Memory B cell (primary cell): ENCODE data around the gene ZBTB38.

Experiments used
- ATAC-seq: fragments of 150-1000 bp; cut with Tn5 transposase; 2 replicates; pipeline ENCODE4 v1.10.0; 2021; ENCODE audit warnings: low read depth, mild to moderate bottlenecking, moderate library complexity
- DNase-seq, 2 donors: peaks; one replicate each; pipeline ENCODE4 v3.0.0; 2022; ENCODE audit warnings: low spot score in 2 of 2
- H3K27ac Mint-ChIP-seq: one replicate; pipeline ENCODE4 v1.8.0; 2022; ENCODE audit warnings: mild to moderate bottlenecking, moderate library complexity, mixed read lengths
- H3K27me3 Mint-ChIP-seq: one replicate; pipeline ENCODE4 v1.8.0; 2022; ENCODE audit warnings: mixed read lengths
- H3K36me3 Mint-ChIP-seq: one replicate; pipeline ENCODE4 v1.8.0; 2022; ENCODE audit warnings: mild to moderate bottlenecking, mixed read lengths
- H3K4me1 Mint-ChIP-seq: one replicate; pipeline ENCODE4 v1.8.0; 2022; ENCODE audit warnings: mixed read lengths
- H3K4me3 Mint-ChIP-seq: one replicate; pipeline ENCODE4 v1.8.0; 2022; ENCODE audit warnings: mild to moderate bottlenecking, moderate library complexity, mixed read lengths
- H3K9me3 Mint-ChIP-seq: one replicate; pipeline ENCODE4 v1.8.0; 2022; ENCODE audit warnings: mixed read lengths

The ZBTB38 gene, protein sequence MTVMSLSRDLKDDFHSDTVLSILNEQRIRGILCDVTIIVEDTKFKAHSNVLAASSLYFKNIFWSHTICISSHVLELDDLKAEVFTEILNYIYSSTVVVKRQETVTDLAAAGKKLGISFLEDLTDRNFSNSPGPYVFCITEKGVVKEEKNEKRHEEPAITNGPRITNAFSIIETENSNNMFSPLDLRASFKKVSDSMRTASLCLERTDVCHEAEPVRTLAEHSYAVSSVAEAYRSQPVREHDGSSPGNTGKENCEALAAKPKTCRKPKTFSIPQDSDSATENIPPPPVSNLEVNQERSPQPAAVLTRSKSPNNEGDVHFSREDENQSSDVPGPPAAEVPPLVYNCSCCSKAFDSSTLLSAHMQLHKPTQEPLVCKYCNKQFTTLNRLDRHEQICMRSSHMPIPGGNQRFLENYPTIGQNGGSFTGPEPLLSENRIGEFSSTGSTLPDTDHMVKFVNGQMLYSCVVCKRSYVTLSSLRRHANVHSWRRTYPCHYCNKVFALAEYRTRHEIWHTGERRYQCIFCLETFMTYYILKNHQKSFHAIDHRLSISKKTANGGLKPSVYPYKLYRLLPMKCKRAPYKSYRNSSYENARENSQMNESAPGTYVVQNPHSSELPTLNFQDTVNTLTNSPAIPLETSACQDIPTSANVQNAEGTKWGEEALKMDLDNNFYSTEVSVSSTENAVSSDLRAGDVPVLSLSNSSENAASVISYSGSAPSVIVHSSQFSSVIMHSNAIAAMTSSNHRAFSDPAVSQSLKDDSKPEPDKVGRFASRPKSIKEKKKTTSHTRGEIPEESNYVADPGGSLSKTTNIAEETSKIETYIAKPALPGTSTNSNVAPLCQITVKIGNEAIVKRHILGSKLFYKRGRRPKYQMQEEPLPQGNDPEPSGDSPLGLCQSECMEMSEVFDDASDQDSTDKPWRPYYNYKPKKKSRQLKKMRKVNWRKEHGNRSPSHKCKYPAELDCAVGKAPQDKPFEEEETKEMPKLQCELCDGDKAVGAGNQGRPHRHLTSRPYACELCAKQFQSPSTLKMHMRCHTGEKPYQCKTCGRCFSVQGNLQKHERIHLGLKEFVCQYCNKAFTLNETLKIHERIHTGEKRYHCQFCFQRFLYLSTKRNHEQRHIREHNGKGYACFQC (N-terminal part only)

DNA sequence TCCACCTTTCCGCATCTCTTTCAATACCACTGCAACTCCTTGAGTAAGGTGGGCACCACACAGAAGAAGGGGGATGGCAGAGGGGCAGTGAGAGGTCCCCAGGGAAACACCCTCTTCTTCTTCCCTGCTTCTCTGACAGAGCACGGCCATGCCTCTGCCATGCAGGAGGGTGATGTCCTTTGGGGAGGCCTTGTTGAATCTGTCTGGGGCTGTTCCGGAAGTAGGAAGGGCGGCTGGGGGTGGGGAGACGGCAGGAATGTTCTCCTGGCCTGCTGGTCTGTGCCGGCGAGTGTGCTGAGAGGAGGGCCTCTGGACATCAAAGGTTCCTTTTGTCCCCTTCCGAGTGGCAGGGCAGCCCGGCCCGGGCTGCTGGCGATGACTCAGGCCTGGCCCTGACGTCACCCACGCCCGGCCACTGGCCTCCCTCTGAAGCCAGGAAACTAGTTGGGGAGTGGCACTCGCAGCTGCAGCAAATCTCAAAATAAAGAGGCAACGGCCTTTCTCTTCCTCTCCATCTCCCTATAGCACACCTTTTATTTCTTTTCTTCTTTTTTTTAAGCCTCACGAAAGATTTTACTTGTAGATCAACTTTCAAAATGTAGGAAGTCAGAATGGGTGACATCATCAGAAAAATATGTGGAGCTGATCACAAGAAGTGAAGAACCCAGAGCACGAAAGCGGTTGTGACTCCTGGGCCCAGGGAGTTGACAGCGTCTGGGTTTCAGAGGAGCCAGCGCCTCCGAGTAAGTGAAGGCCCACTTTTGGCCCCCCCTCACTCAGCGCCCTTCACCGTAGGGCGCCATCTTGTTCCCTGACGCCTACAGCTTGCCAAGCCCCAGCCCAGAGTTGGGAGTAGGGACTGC is at the start of gene ZBTB38:
TSS of gene ZBTB38 (plus strand) at position 443 of the 863 bp plus-strand sequence. CDS start 73,885 bp downstream, outside the sequence.
- peak within 1 kb of the TSS; percentile 54 for H3K4me3 Mint-ChIP-seq
- peak within 1 kb of the TSS; percentile 85 for H3K27ac Mint-ChIP-seq
- DNase-seq: no peak

DNA sequence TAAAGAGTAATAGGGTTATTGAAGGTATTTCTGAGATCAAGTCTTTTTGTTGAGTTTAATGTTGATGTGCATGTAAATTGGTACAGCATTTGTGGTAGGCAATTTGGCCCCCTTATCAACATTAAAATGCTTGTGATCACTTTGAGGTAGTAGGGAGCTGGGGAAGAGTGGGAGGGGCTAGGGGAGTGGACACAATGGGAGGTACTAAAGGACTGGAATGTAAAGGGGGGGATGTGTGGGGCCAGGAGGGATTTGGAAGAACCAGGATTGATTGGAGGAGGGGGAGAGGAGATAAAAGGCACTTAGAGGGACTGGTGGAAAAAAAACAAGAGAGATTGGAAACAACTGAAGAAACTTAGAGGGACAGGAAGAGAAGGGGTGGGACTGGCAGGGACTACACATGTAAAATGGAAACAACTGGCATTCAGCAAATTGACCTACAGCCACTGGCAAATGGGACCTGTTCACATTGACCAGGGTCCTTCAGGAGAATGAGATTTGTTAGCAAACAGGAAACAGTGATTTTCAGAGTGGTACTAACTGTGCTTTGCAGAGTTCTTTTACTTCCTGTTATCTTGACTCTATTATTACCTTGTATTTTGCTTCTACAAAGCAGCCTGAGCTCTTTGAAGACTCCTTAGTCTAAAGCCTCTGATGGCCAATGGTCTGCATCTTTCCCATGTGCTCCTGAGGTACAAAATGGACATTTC is 47.8 kb upstream of the ZBTB38 start:
- H3K4me3 Mint-ChIP-seq: peak overlapping the region; percentile 27
- DNase-seq: no peak

More for the DNA sequence above, at the start of gene ZBTB38:
- no peaks in the 10 kb centered on the region for H3K27me3 Mint-ChIP-seq
- H3K4me1 Mint-ChIP-seq: peaks cover 13% of the 10 kb centered on the region
- H3K36me3 Mint-ChIP-seq: peaks cover 2% of the 10 kb centered on the region
- no peak for ATAC-seq
- no peaks in the 10 kb centered on the region for H3K9me3 Mint-ChIP-seq

DNA sequence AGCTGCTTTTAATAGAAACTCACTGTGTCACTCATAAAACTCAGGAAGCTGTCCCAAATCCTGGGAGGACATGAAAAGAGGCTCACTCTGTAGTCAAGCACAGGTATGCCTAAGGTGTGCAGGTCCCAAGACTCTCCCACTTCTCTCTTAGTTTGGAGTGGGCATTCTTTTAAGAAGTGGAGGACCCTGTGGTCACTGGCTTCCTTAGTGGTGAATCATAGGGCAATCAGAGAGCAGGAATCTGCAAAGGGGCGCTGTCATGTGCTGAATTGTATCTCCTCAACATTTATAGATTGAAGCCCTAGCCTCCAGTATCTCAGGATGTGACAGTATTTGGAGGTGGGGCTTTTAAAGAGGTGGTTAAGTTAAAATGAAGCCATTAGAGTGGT is 47.2 kb upstream of the ZBTB38 start:
- Mint-ChIP-seq H3K9me3 (no peaks in the 10 kb centered on the region), H3K4me3 (no peak overlapping the region), H3K27me3 (no peaks in the 10 kb centered on the region), H3K4me1 (peaks cover 8% of the 10 kb centered on the region), H3K27ac (no peak overlapping the region), H3K36me3 (no peaks in the 10 kb centered on the region)
- DNase-seq (no peak), ATAC-seq (no peak)

More for the DNA sequence above, 47.8 kb upstream of the ZBTB38 start:
- Mint-ChIP-seq H3K4me1 (peaks cover 8% of the 10 kb centered on the region), H3K9me3 (no peaks in the 10 kb centered on the region), H3K27ac (no peak overlapping the region), H3K36me3 (no peaks in the 10 kb centered on the region), H3K27me3 (no peaks in the 10 kb centered on the region)
- no peak for ATAC-seq

DNA sequence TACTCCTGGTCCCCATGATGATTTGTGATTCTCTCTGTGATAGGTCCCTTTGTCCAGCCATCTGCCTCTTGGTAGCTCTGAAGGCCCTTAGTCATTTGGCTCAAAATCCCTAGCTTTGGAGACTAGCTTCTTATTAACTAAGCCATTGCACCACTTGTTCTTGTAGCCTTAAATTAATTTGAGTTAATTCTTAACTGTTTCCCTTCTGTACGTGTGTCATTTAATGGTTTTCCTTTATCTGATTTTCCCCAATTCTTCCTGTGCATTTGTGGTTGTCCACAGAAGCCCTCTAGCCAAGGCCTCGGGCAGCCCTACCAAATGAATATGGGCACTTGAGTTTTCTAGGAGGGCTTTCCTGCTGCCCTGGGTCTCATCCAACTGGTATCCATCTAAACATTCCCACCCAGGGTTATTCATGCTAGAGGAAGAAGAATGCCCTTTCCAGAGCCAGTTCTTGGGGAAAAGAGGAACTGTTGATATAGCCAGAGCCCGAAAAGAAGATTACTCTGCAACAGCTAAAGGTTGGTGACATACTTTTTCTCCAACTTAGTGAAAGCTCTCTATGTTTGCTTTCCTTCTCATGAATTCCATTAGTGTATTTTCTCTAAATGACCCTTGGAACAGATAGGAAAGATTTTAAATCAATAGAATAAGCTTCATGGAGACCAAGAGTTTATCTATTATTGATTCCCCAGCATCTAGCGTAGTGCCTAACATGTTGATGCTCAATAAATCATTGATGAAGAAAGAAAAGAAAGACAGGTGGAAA is 44.2 kb upstream of the ZBTB38 start:
- DNase-seq (no peak), ATAC-seq (no peak)
- Mint-ChIP-seq H3K27ac (no peak overlapping the region), H3K9me3 (no peaks in the 10 kb centered on the region), H3K4me1 (peaks cover 8% of the 10 kb centered on the region), H3K36me3 (no peaks in the 10 kb centered on the region), H3K4me3 (no peak overlapping the region), H3K27me3 (peaks cover 4% of the 10 kb centered on the region)

DNA sequence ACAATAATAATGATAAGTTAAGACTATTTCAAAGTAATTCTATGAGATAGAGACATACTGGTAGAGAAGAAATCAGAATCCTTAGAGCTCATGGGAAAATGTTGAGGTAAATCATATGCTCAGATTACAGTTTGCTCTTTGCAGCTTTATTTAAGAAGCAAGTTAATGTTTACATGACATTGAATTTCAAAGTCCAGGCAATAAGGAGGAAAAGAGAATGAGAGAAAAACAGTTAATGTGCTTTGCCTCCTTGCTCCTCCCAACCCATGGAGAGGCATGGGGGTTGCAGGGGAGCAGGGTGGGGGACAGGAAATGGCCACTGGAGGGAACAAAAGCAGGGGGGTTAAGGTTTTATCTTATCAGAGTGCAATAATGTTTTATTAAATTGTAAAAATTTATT is 42.2 kb upstream of the ZBTB38 start:
- no peak for ATAC-seq
- H3K9me3 Mint-ChIP-seq: no peaks in the 10 kb centered on the region
- peaks cover 4% of the 10 kb centered on the region for H3K27me3 Mint-ChIP-seq
- H3K4me3 Mint-ChIP-seq: no peak overlapping the region
- peaks cover 2% of the 10 kb centered on the region for H3K4me1 Mint-ChIP-seq
- no peak for DNase-seq
- no peak overlapping the region for H3K27ac Mint-ChIP-seq
- H3K36me3 Mint-ChIP-seq: no peaks in the 10 kb centered on the region

GRCh38 chr3:141326626-141327025 is 41.7 kb upstream of the ZBTB38 start:
- Mint-ChIP-seq H3K27ac (no peak overlapping the region), H3K27me3 (peaks cover 4% of the 10 kb centered on the region)

GRCh38 chr3:141328286-141329166 is 39.8 kb upstream of the ZBTB38 start:
- Mint-ChIP-seq H3K36me3 (no peaks in the 10 kb centered on the region), H3K4me3 (no peak overlapping the region), H3K27ac (no peak overlapping the region), H3K9me3 (no peaks in the 10 kb centered on the region), H3K4me1 (peaks cover 7% of the 10 kb centered on the region), H3K27me3 (peaks cover 4% of the 10 kb centered on the region)
- ATAC-seq: no peak
- no peak for DNase-seq

More at GRCh38 chr3:141326626-141327025, 41.7 kb upstream of the ZBTB38 start:
- no peaks in the 10 kb centered on the region for H3K9me3 Mint-ChIP-seq
- ATAC-seq (no peak), DNase-seq (no peak)
- no peaks in the 10 kb centered on the region for H3K36me3 Mint-ChIP-seq
- no peak overlapping the region for H3K4me3 Mint-ChIP-seq
- H3K4me1 Mint-ChIP-seq: peaks cover 6% of the 10 kb centered on the region

- ATAC-seq (no peak), DNase-seq (no peak)
- Mint-ChIP-seq H3K27ac (no peak overlapping the region), H3K9me3 (no peaks in the 10 kb centered on the region), H3K36me3 (peaks cover 2% of the 10 kb centered on the region), H3K4me3 (no peak overlapping the region), H3K27me3 (peaks cover 9% of the 10 kb centered on the region), H3K4me1 (peaks cover 9% of the 10 kb centered on the region)
Measured at GRCh38 chr3:141330235-141330634, 38.1 kb upstream of the ZBTB38 start.

DNA sequence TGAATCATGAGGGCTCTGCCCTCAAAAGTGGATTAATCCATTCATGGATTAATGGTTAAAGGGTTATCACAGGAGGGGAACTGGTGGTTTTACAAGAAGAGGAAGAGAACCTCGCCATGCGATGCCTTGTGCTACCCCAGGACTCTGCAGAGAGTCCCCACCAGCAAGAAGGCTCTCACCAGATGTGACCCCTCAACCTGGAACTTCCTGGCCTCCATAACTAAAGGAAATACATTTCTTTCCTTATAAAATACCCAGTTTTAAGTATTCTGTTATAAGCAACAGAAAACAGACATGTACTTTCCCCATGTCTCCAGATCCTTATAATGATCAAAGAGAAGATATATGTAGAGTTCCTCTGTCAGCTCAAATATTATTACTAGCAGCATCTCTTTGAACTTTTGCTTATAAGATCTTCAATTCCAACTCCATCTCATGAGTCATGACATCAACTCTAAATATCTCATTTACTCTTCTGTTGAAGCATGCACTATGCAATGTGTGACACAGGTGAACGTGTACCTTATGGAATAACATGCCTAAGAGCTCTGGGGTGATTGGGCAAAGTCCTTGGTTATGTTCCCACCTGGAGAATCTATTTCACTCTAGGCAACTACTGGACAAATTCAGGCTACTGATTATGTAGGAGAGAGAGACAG is 37.5 kb upstream of the ZBTB38 start:
- Mint-ChIP-seq H3K36me3 (peaks cover 2% of the 10 kb centered on the region), H3K27ac (no peak overlapping the region), H3K4me1 (peaks cover 9% of the 10 kb centered on the region), H3K27me3 (peaks cover 9% of the 10 kb centered on the region), H3K4me3 (no peak overlapping the region), H3K9me3 (no peaks in the 10 kb centered on the region)
- ATAC-seq (no peak), DNase-seq (no peak)

GRCh38 chr3:141331377-141332318 is 36.7 kb upstream of the ZBTB38 start:
- H3K27ac Mint-ChIP-seq: no peak overlapping the region
- ATAC-seq: no peak
- H3K36me3 Mint-ChIP-seq: peaks cover 2% of the 10 kb centered on the region
- no peak overlapping the region for H3K4me3 Mint-ChIP-seq
- H3K27me3 Mint-ChIP-seq: peaks cover 9% of the 10 kb centered on the region
- DNase-seq: no peak
- H3K9me3 Mint-ChIP-seq: no peaks in the 10 kb centered on the region
- H3K4me1 Mint-ChIP-seq: peaks cover 9% of the 10 kb centered on the region
